HEK293 (cell line): Measurements from ENCODE around the gene KMT2A.
A peak's percentile ranks its signal among the peaks of the same experiment; 100 is the strongest.

Experiments used
- CTCF ChIA-PET: fragments of 350-600 bp; formaldehyde crosslinking; extraction: SDS; loops from one replicate; lab custom pipeline; 2021; ENCODE audit warnings: antibody characterized with exemption; lab: Yijun Ruan, JAX
- POLR2A ChIA-PET: fragments of 300-600 bp; formaldehyde crosslinking; extraction: SDS; loops from one replicate; lab custom pipeline; 2020; ENCODE audit warnings: antibody characterized with exemption, inconsistent platforms; lab: Yijun Ruan, JAX
- H3K27ac ChIP-seq: fragments of 200-500 bp; sonication (Bioruptor generic); 2 replicates; pipeline ENCODE4 v1.5.1; 2014; ENCODE audit warnings: low read depth, low read length, control low read depth, inconsistent platforms; ENCODE audit errors: extremely low read depth
- H3K36me3 ChIP-seq, 2 experiments: fragments of 200-500 bp in 1 of 2; sonication (Bioruptor generic) in 1 of 2; 1 replicate in 1 of 2; 2 replicates in 1 of 2; pipeline ENCODE4 v1.5.1; 2014 to 2017; ENCODE audit warnings: inconsistent platforms in 2 of 2, low read length in 2 of 2; ENCODE audit not compliant: control insufficient read depth in 2 of 2, insufficient read depth in 1 of 2
- H3K4me1 ChIP-seq: fragments of 200-500 bp; sonication (Bioruptor generic); 2 replicates; pipeline ENCODE4 v1.5.1; 2014; ENCODE audit warnings: mild to moderate bottlenecking, low read length, inconsistent platforms; ENCODE audit not compliant: control insufficient read depth, insufficient read depth
- H3K4me3 ChIP-seq: 2 replicates; pipeline ENCODE4 v1.5.1; 2011; ENCODE audit warnings: low read depth, mild to moderate bottlenecking, control low read depth, low read length, moderate library complexity
- H3K9me3 ChIP-seq: fragments of 200-500 bp; sonication (Bioruptor generic); 2 replicates; pipeline ENCODE4 v1.5.1; 2014; ENCODE audit warnings: low read depth, low read length, inconsistent platforms; ENCODE audit not compliant: control insufficient read depth, insufficient read depth
- HOXA7 ChIP-seq: sonication (generic); formaldehyde crosslinking; IDR thresholded peaks from 2 replicates; pipeline ENCODE4 v1.8.1; 2022; ENCODE audit warnings: missing genetic modification reagents, borderline replicate concordance
- KLF9 ChIP-seq: fragments of 450-650 bp; formaldehyde crosslinking; IDR thresholded peaks from 2 replicates; pipeline ENCODE4 v1.5.1; 2016; ENCODE audit warnings: missing biosample characterization, missing genetic modification characterization, low read depth
- MEIS1 ChIP-seq: sonication (generic); formaldehyde crosslinking; IDR thresholded peaks from 2 replicates; pipeline ENCODE4 v1.8.1; 2022; ENCODE audit warnings: missing genetic modification reagents, mild to moderate bottlenecking, borderline replicate concordance
- RBAK ChIP-seq: fragments of 450-650 bp; formaldehyde crosslinking; IDR thresholded peaks from 2 replicates; pipeline ENCODE4 v1.5.1; 2016; ENCODE audit warnings: missing biosample characterization, missing genetic modification characterization
- REPIN1 ChIP-seq: fragments of 450-650 bp; formaldehyde crosslinking; IDR thresholded peaks from 2 replicates; pipeline ENCODE4 v1.5.1; 2017; ENCODE audit warnings: missing biosample characterization, missing genetic modification characterization, low read depth
- WT1 ChIP-seq: fragments of 450-650 bp; formaldehyde crosslinking; IDR thresholded peaks from 2 replicates; pipeline ENCODE4 v1.5.1; 2016; ENCODE audit warnings: missing biosample characterization, missing genetic modification characterization
- YY1 ChIP-seq: fragments of 450-650 bp; formaldehyde crosslinking; IDR thresholded peaks from 2 replicates; pipeline ENCODE4 v1.5.1; 2018; ENCODE audit warnings: missing biosample characterization, missing genetic modification characterization
- ZBTB1 ChIP-seq: fragments of 450-650 bp; formaldehyde crosslinking; IDR thresholded peaks from 2 replicates; pipeline ENCODE4 v1.5.1; 2016; ENCODE audit warnings: missing biosample characterization, missing genetic modification characterization
- ZBTB8A ChIP-seq: fragments of 450-650 bp; formaldehyde crosslinking; IDR thresholded peaks from 2 replicates; pipeline ENCODE4 v1.5.1; 2016; ENCODE audit warnings: missing biosample characterization, missing genetic modification characterization
- ZNF19 ChIP-seq: fragments of 450-650 bp; formaldehyde crosslinking; IDR thresholded peaks from 2 replicates; pipeline ENCODE4; 2016; ENCODE audit warnings: missing biosample characterization, missing genetic modification characterization, low read depth
- ZNF202 ChIP-seq: fragments of 450-650 bp; formaldehyde crosslinking; IDR thresholded peaks from 2 replicates; pipeline ENCODE4 v1.5.1; 2016; ENCODE audit warnings: missing biosample characterization, missing genetic modification characterization, borderline replicate concordance
- ZNF214 ChIP-seq: fragments of 450-650 bp; formaldehyde crosslinking; IDR thresholded peaks from 2 replicates; pipeline ENCODE4 v1.5.1; 2017; ENCODE audit warnings: missing biosample characterization, mild to moderate bottlenecking, missing genetic modification characterization, borderline replicate concordance
- ZNF223 ChIP-seq: fragments of 450-650 bp; formaldehyde crosslinking; IDR thresholded peaks from 2 replicates; pipeline ENCODE4 v1.5.1; 2016; ENCODE audit warnings: missing biosample characterization, missing genetic modification characterization
- ZNF24 ChIP-seq: fragments of 450-650 bp; formaldehyde crosslinking; IDR thresholded peaks from 2 replicates; pipeline ENCODE4 v1.5.1; 2016; ENCODE audit warnings: missing biosample characterization, missing genetic modification characterization
- ZNF248 ChIP-seq: fragments of 450-650 bp; formaldehyde crosslinking; IDR thresholded peaks from 2 replicates; pipeline ENCODE4 v1.5.1; 2017; ENCODE audit warnings: missing biosample characterization, missing genetic modification characterization
- ZNF341 ChIP-seq: fragments of 450-650 bp; formaldehyde crosslinking; IDR thresholded peaks from 2 replicates; pipeline ENCODE4; 2016; ENCODE audit warnings: low read depth, missing biosample characterization, missing genetic modification characterization
- ZNF398 ChIP-seq: fragments of 450-650 bp; formaldehyde crosslinking; IDR thresholded peaks from 2 replicates; pipeline ENCODE4 v1.5.1; 2017; ENCODE audit warnings: missing biosample characterization, missing genetic modification characterization
- ZNF433 ChIP-seq: fragments of 450-650 bp; formaldehyde crosslinking; IDR thresholded peaks from 2 replicates; pipeline ENCODE4 v1.5.1; 2016; ENCODE audit warnings: missing biosample characterization, missing genetic modification characterization, low read depth
- ZNF530 ChIP-seq: fragments of 450-650 bp; formaldehyde crosslinking; IDR thresholded peaks from 2 replicates; pipeline ENCODE4 v1.5.1; 2016; ENCODE audit warnings: low read depth, missing biosample characterization, missing genetic modification characterization
- ZNF626 ChIP-seq: fragments of 450-650 bp; sonication (Bioruptor Pico); formaldehyde crosslinking; IDR thresholded peaks from 2 replicates; pipeline ENCODE4 v1.5.1; 2018; ENCODE audit warnings: missing biosample characterization, missing genetic modification characterization, inconsistent platforms
- ZNF692 ChIP-seq: fragments of 450-650 bp; formaldehyde crosslinking; IDR thresholded peaks from 2 replicates; pipeline ENCODE4 v1.5.1; 2016; ENCODE audit warnings: missing biosample characterization, missing genetic modification characterization
- ZNF785 ChIP-seq: fragments of 450-650 bp; formaldehyde crosslinking; IDR thresholded peaks from 2 replicates; pipeline ENCODE4 v1.5.1; 2016; ENCODE audit warnings: missing biosample characterization, missing genetic modification characterization
- ZNF830 ChIP-seq: fragments of 450-650 bp; IDR thresholded peaks from 2 replicates; pipeline ENCODE4 v1.5.0; 2018; ENCODE audit warnings: missing biosample characterization, missing genetic modification characterization, low read depth, mild to moderate bottlenecking, moderate library complexity
- ZSCAN16 ChIP-seq: fragments of 450-650 bp; formaldehyde crosslinking; IDR thresholded peaks from 2 replicates; pipeline ENCODE4 v1.5.1; 2016; ENCODE audit warnings: missing biosample characterization, missing genetic modification characterization
- TF ChIP-seq, protein P1 (sequence below): fragments of 450-650 bp; formaldehyde crosslinking; IDR thresholded peaks from 2 replicates; pipeline ENCODE4 v1.5.1; 2016; ENCODE audit warnings: missing biosample characterization, missing genetic modification characterization
- TF ChIP-seq, protein P2 (sequence below): fragments of 450-650 bp; IDR thresholded peaks from 2 replicates; pipeline ENCODE4 v1.5.1; 2018; ENCODE audit warnings: missing biosample characterization, mild to moderate bottlenecking, missing genetic modification characterization
- TF ChIP-seq, protein P3 (sequence below): fragments of 450-650 bp; formaldehyde crosslinking; IDR thresholded peaks from 2 replicates; pipeline ENCODE4 v1.5.1; 2016; ENCODE audit warnings: missing biosample characterization, missing genetic modification characterization, borderline replicate concordance

The KMT2A gene

DNA sequence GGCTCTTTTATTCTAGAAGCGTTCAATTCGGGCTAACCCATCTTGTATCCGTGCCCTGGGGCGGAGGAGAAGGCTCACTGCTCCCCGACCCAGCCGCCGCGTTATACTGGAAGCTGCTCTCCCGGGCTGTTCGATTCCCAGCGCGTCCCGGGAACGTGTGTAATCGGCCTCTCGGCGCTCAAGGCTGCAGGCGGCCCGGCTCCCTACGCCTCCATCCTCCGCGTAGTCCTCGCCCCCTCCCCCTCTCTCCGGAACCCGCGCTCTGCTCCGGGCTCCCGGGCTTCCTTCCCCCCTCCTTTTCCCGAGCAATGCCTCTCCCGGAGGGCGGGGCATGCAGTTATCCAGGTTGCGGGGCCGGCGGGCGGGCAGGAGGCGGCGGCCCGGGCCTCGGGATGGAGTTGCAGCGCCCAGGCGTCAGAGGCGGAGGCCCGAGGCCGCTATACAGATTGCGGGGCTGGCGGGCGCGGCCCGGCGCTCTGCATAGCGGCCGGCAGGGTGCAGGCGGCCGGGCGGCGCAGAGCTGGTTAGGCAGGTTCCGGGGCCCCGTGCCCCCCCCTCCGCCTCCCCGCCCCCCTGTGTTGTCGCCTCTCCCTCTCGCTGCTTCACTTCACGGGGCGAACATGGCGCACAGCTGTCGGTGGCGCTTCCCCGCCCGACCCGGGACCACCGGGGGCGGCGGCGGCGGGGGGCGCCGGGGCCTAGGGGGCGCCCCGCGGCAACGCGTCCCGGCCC is at the start of gene KMT2A:
Gene KMT2A (plus strand): TSS at position 600 of the 732 bp plus-strand sequence. CDS start 21 bp downstream, at position 621.
- POLR2A ChIA-PET = interaction anchor here (0.6 to 3.4 kb wide), 15 partner anchors 10 to 184 kb away, joined by 3 to 14 read pairs (median 5); partner anchors contain the start of genes MPZL3 and UBE4A
- peaks cover 4% of the 10 kb centered on the region; the same call in 1 of the 2 replicates for H3K4me1 ChIP-seq
- TF ChIP-seq ZNF626 (tag by site-specific recombination) (peak; percentile 94), ZNF341 (tag by site-specific recombination) (peak; percentile 93), ZNF19 (no peak), YY1 (peak; percentile 87), ZSCAN16 (tag by site-specific recombination) (no peak), ZNF248 (tag by site-specific recombination) (no peak), ZNF692 (tag by site-specific recombination) (peak; percentile 33), HOXA7 (CRISPR knock-in tag) (no peak), KLF9 (tag by site-specific recombination) (peak; percentile 92), ZBTB8A (tag by site-specific recombination) (peak; percentile 64), RBAK (tag by site-specific recombination) (no peak), ZBTB1 (tag by site-specific recombination) (no peak), ZNF398 (tag by site-specific recombination) (peak; percentile 95), ZNF202 (tag by site-specific recombination) (no peak), ZNF530 (no peak), REPIN1 (tag by site-specific recombination) (no peak), WT1 (tag by site-specific recombination) (peak; percentile 54), ZNF214 (tag by site-specific recombination) (no peak), ZNF223 (peak; percentile 56; the same call in 1 of the 2 replicates), ZNF433 (tag by site-specific recombination) (no peak), ZNF24 (0 out of 2 replicates have a peak, but pooled peaks have one; percentile 14), ZNF785 (peak; percentile 82; the same call in 1 of the 2 replicates), ZNF830 (tag by site-specific recombination) (no peak), MEIS1 (CRISPR knock-in tag) (no peak)
- TF ChIP-seq, protein P1, sequence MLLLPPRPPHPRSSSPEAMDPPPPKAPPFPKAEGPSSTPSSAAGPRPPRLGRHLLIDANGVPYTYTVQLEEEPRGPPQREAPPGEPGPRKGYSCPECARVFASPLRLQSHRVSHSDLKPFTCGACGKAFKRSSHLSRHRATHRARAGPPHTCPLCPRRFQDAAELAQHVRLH (tag by site-specific recombination) = peak; percentile 77
- TF ChIP-seq, protein P2, sequence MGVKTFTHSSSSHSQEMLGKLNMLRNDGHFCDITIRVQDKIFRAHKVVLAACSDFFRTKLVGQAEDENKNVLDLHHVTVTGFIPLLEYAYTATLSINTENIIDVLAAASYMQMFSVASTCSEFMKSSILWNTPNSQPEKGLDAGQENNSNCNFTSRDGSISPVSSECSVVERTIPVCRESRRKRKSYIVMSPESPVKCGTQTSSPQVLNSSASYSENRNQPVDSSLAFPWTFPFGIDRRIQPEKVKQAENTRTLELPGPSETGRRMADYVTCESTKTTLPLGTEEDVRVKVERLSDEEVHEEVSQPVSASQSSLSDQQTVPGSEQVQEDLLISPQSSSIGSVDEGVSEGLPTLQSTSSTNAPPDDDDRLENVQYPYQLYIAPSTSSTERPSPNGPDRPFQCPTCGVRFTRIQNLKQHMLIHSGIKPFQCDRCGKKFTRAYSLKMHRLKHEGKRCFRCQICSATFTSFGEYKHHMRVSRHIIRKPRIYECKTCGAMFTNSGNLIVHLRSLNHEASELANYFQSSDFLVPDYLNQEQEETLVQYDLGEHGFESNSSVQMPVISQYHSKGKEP = peak; percentile 78
- TF ChIP-seq, protein P3, sequence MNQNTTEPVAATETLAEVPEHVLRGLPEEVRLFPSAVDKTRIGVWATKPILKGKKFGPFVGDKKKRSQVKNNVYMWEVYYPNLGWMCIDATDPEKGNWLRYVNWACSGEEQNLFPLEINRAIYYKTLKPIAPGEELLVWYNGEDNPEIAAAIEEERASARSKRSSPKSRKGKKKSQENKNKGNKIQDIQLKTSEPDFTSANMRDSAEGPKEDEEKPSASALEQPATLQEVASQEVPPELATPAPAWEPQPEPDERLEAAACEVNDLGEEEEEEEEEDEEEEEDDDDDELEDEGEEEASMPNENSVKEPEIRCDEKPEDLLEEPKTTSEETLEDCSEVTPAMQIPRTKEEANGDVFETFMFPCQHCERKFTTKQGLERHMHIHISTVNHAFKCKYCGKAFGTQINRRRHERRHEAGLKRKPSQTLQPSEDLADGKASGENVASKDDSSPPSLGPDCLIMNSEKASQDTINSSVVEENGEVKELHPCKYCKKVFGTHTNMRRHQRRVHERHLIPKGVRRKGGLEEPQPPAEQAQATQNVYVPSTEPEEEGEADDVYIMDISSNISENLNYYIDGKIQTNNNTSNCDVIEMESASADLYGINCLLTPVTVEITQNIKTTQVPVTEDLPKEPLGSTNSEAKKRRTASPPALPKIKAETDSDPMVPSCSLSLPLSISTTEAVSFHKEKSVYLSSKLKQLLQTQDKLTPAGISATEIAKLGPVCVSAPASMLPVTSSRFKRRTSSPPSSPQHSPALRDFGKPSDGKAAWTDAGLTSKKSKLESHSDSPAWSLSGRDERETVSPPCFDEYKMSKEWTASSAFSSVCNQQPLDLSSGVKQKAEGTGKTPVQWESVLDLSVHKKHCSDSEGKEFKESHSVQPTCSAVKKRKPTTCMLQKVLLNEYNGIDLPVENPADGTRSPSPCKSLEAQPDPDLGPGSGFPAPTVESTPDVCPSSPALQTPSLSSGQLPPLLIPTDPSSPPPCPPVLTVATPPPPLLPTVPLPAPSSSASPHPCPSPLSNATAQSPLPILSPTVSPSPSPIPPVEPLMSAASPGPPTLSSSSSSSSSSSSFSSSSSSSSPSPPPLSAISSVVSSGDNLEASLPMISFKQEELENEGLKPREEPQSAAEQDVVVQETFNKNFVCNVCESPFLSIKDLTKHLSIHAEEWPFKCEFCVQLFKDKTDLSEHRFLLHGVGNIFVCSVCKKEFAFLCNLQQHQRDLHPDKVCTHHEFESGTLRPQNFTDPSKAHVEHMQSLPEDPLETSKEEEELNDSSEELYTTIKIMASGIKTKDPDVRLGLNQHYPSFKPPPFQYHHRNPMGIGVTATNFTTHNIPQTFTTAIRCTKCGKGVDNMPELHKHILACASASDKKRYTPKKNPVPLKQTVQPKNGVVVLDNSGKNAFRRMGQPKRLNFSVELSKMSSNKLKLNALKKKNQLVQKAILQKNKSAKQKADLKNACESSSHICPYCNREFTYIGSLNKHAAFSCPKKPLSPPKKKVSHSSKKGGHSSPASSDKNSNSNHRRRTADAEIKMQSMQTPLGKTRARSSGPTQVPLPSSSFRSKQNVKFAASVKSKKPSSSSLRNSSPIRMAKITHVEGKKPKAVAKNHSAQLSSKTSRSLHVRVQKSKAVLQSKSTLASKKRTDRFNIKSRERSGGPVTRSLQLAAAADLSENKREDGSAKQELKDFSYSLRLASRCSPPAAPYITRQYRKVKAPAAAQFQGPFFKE (tag by site-specific recombination) = no peak

More for the DNA sequence above, at the start of gene KMT2A:
- Histone ChIP-seq H3K4me3 (peak within 1 kb of the TSS; percentile 92), H3K27ac (peak within 1 kb of the TSS; percentile 78), H3K9me3 (no peaks in the 10 kb centered on the region), H3K36me3 (peaks cover 0 to 20% of the 10 kb centered on the region in 2 experiments; a peak in 1 of 3 replicates)
- CTCF ChIA-PET = interaction anchor here (0.6 to 1.1 kb wide), 3 partner anchors 34 to 1384 kb away, joined by 3 read pairs; no protein-coding TSS in a partner anchor
